Prostate gland (tissue), 2 donors: Measurements from ENCODE around the gene TMEM59L.

Source experiments
- CTCF ChIP-seq, 4 experiments: fragments of 200-600 bp in 2 of 4; fragments of 450-650 bp in 2 of 4; sonication (generic) in 2 of 4; IDR thresholded peaks; 1 replicate in 3 of 4; 2 replicates in 1 of 4; pipeline ENCODE4 v1.5.1; 2016 to 2019; ENCODE audit warnings: antibody characterized with exemption in 4 of 4, mild to moderate bottlenecking in 2 of 4, moderate library complexity in 2 of 4
- POLR2A ChIP-seq: fragments of 450-650 bp; IDR thresholded peaks from one replicate; pipeline ENCODE4 v1.6.1; 2016; ENCODE audit warnings: antibody characterized with exemption, mild to moderate bottlenecking

DNA sequence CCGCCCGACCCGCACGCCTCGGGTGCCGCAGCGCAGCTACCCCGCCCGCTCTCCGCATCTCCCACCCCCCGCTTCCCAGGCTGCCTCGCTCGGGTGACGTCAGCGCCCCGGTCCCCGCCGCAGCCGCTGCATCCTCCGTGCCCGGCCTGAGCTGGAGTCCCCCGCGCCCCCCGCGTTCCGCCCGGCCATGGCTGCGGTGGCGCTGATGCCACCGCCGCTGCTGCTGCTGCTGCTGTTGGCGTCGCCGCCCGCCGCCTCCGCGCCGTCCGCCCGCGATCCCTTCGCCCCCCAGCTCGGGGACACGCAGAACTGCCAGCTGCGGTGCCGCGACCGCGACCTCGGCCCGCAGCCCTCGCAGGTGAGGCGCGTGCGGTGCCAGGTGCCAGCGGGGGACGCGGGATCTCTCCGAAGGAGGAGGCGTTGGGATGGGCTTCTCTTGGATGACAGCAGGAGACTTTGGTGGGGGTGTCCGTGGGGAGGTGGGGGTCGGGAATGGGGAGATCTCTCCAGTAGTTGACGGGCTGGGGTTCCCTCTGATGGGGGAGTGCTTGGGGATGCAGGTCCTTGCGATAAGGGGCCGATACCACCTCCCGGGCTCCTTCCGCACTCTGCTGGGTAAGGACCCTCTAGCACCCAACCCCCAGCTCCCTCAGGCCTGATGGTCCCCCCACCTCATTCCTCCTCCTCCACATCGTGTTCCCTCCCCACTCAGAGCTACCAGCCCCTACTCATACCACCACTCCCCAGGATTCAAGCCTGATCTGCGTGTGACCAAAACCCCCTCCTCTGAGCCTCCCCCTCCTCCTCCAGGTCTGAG lies at the start of gene TMEM59L:
- no peak for TF ChIP-seq CTCF (IDR thresholded peaks at IDR 0.05)
- TF ChIP-seq POLR2A = no peak
